Stimulated activated CD8-positive, alpha-beta memory T cell treated with anti-CD3 and anti-CD28 coated beads, Interleukin-12 subunit alpha, Interleukin-12 subunit beta, amount 100 ng/mL, for 24 hours (primary cell): ENCODE measurements around the gene RAB34.
"Not testable (repeated sequence)": the region's sequence is repeated elsewhere in the genome, so short reads cannot be mapped to it uniquely, and the experiment has no call there.

Experiments
- DNase-seq: peaks from one replicate; pipeline ENCODE4 v3.0.0-alpha.2; 2020; ENCODE audit errors: extremely low read depth

The RAB34 gene

DNA sequence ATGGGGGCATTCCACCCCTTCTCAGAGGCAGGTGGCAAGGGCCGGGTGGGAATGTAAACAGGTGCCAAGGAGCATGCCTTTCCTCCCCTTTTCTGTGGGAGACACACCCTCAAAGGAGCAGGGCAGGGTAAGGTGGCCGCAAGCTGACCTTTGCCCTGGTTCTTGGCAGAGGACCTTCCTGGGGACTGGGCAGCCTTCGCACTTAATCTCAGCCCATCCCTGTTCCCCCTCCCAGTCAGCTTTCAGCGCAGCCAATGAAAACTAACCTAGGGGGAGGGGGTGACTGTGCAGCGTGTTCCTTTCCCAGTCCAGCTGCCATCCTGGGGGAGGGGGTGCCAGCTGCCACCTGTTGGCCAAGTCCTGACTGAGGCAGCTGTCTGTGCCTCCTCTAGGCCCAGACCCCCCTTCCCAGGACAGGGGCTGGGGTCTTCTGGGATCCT is 29.0 kb upstream of the RAB34 start:
- DNase-seq: no peak

DNA sequence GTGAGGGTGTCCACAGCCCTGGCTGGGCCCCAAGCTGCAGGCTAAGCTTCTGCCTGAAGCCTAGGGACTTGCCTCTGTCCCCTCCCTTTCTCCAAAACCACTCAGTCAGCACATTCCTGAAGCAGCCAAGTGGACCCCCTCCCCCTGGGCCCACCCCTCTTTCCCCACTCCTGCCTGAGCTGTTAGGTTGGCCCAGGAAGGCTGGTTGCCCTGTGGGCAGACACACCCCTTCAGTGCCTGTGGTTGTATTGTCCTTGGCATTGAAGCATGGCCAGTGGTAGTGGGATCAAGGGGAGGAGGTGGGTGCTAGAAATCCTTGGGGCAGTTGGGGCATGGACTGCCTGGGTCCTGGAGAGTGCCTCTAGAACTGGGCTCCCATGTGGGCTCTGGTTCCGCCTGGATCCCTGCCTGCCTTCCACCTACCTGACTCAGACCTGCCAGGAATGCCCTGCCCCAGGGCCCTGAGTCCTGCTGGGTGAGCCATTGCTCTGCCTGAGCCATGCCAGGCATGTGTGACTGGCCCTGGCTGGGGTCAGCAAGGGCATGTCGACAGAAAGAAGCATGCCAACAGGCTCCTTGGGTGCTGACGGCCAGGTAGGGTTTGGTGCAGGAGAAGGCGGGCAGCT is 28.2 kb upstream of the RAB34 start:
- no peak for DNase-seq

DNA sequence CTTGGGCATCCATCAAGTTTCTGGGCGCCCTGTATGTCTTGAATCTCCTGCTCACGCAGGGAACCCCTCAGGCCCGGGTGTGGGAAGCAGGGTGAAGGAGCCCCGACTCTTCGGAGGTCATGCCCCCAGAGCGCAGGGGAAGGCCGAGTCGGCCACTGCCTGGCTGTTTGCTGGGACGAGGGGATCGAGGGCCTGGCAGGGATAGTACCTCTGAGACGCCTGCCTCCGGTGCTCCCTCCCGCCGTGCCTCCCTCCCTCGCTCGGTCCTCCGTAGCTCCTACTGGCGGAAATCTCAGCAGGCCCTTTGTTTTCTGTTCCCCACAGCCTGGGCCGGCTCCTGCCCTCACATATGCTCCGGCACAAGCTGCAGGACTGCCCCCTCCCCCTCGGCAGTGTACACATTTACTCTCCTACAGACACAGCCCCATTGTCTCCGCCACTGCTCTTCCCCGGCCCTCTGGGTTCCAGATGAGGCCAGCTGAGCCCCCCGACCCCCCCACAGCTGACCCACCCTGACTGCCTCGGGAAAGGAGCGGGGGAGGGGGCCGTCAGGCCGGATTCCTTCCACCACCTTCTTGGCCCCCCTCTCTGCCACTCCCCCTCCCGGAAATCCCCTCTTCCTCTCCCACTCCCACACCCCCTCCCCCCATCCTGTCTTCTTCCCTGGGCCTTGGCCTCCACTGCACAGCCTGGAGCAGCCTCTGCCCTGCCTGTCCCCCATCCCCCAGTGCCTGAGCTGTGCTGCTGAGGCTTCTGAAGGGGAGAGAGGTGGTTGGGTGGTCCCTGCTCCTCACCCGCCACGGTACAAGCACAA is 27.5 kb upstream of the RAB34 start:
- DNase-seq: no peak

DNA sequence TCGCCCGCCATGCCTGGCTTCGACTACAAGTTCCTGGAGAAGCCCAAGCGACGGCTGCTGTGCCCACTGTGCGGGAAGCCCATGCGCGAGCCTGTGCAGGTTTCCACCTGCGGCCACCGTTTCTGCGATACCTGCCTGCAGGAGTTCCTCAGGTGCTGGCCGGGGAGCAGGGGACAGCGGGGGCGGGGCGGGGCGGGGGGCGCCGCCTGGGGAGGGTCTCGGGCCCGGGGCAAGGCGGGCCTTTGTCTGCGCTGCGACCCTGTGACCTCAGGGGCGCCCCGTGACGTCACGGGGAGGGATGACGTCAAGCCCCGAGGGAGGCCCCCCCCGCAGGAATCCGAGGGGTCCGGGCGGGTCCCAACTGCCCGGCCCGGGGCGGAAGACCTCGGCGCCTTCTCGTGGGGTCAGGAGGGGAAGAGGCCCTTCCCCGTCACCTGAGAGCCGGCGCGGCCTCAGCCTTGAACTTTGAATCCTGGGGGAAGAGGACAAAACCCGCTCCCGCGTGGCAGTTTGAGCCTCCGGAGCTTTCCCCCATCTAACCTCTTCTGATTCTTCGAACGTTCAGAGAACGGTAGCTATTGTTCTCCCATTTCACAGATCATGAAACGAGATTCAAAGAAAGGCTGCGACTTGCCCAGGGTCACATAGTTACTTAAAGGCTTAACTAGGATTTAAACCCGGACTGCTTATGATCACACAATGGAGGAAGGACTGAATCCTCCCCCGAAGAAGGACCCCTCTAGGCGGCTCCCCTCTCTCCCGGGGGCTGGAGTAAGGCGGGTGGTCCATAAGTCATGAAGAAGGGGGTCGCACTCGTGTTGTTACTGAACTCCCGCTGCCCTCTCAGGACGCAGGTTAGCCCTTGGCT is 26.7 kb upstream of the RAB34 start:
- no peak for DNase-seq

DNA sequence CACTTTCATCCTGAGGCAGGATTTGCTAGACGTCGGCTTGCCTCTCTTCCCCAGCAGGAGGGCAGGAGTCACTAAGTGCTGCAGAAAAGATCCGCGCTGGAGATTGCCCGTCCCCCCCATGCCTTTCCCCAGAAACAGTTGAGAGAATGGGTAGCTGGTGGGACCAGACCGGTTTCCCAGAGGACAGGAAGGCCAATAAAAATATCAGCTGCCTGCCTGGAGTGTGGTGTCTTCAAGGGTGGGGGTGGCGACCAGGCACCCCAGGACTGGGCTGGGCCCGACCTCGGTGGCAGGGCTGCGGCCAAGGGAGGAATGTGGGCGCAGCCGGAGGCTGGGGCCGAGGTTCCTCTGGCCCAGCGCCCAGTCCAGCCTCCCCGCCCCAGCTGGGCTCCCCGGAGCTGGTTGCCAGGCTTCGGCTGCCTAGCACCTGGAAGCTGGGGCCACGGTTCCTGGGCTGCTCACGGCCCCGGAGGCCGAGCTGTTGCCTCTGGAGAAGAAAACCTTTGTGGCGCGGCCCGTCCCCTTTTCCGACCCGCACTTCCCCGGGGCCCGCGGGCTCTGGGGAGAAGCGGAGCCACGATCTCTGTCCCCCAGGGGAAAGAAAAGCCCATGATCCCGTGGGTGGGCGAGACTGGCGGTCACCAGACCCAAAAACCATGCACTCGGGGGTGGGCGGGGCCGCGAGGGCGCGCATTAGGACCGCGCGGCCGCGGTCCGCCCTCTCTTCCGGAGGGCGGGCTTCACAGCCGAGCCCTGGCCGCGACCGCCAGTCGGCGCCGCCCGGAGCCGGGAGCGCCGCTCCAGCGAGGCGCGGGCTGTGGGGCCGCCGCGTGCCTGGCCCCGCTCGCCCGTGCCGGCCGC is 25.8 kb upstream of the RAB34 start, which contains the start of gene TRAF4:
TRAF4 (plus strand) TSS at position 769 of the 861 bp plus-strand sequence. CDS start 102 bp downstream, outside the sequence.
- no peak for DNase-seq

DNA sequence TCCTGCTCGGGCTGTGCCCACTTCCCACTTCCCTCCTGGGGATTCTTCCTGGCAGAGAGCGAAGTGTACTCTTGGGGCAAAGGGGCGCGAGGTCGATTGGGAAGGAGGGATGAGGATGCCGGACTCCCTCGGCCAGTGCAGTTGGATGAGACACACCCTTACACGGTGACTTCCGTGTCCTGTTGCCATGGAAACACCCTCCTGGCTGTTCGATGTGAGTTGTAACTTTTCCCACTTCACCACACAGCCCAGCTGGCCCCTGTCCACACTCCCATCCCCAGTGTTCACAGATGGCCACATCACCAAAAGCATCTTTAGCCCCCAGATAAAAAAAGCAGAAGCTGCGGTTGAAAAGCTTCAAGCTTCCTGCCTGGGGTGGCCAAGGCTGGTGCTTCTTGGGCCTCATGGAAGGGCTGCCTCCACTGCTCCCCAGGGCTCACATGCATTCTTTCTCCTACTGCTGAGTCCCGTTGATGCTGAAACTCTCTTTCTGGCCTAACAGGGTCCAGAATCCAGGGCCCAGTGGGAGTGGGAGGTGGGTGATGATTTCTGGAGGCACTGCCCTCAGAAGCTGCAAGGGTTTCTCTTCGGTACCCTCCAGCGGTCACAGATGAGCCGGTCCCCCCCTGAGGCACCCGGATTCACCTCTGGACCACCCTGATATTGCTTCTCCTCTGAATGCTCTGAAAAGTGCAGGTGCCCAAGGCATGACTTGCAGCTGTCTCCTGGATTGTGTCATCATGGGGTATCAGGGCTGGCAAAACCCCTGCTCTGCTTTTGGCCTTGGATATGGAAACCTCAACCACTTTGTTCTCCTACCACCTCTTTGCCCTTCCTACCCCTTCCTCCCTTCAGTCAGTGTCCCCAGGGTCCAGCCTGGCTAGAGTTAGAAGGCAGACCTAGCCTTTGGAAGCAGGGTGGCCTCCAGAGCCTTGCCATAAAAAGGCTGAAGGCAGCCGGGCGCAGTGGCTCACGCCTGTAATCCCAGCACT is 24.0 kb upstream of the RAB34 start:
- no peak for DNase-seq

DNA sequence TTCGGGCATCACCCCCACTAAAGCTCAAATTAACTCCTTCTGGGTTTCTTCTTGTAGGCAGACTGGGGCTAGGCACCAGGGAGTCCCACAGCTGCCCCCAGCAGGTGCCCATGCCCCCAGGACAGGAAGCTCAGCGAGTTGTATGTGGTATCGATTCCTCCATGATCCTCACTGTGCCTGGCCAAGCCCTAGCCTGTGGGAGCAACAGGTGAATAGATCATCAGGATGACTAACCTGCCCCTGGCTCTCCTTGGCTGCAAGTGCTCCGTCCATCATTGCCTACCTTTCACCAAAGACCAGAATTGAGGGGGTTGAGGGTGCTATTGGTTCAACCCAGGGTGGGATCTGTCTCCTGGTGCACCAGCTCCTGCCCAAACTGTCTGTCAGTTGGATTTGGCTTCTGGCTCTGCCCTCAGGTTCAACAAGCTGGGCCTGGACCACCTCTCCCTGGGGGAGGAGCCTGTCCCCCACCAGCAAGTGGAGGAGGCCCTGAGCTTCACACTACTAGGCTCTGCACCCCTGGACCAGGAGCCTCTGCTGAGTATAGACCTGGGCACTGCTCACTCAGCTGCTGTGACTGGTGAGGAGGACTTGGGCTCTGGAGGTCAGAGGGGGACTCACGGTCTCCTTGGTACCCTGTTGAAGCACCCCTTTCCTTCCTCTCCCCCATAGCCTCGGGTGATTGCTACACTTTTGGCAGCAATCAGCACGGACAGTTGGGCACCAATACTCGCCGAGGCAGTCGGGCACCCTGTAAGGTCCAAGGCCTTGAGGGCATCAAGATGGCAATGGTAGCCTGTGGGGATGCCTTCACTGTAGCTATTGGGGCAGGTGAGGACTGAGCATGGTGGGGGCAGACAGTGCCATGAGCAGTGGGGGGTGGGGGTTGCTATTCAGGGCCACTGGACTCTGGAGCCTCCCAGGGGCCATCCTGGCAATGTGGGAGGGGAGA is 23.0 kb upstream of the RAB34 start:
- no peak for DNase-seq

DNA sequence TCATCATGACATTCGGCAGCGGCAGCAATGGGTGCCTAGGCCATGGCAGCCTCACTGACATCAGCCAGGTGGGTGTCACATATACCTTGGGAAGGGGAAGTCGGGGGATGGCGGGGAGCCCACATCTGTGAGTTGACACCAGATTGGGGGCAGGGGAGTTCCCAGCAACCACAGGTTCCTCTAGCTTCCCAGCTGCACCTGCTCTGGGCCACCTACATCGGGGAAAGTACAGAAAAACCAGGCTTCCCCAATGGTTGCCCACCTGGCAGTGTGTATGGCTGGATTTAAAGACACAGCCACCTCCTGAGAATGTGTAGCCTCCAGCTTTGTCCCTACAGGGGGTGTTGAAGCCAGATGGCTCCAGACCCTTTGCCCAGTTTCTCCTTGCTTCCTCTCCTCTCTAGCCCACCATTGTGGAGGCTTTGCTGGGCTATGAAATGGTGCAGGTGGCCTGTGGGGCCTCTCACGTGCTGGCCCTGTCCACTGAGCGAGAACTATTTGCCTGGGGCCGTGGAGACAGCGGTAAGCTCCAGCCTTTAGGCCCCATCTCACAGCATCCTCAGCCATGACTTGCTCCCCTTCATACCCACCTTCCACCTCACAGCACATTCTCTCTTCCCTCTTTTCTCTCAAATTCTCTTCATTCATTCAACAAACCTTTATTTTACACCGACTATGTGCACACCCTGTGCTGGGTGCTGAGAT is 21.2 kb upstream of the RAB34 start:
- DNase-seq: no peak

DNA sequence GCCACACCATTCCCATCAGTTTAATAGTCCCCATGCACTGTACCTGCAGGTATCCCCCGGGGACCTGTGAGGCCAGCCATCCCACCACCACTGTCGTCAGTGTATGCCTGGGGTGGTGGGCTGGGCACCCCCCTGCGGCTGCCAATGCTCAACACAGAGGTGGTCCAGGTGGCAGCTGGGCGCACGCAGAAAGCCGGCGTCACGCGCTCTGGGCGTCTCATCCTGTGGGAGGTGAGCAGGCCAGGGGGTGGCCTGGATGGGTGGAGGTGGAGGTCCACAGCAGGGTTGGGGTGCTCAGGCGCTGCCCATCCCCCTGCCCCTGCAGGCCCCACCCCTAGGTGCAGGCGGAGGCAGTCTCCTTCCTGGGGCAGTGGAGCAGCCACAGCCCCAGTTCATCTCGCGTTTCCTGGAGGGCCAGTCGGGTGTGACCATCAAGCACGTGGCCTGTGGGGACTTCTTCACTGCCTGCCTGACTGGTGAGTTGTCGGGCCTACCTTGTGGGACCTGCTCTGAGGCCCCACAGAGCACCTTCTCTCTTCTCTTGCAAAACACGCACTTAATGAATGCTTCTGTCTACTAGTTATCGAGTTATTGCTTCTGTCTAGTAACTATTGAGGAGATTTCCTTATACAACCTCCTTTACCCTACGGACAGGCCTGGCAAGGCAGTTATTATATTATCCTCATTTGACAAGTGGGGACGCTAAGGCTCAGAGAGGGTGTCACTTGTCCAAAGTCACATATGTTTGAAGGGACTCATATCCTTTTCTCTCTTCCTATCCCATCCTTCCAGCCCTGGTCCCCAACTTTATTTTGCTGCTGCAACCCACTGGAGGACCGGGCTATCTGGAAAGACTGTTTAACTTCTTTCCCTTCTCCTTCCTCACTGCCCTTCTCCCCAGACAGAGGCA is 20.4 kb upstream of the RAB34 start:
- DNase-seq: no peak

DNA sequence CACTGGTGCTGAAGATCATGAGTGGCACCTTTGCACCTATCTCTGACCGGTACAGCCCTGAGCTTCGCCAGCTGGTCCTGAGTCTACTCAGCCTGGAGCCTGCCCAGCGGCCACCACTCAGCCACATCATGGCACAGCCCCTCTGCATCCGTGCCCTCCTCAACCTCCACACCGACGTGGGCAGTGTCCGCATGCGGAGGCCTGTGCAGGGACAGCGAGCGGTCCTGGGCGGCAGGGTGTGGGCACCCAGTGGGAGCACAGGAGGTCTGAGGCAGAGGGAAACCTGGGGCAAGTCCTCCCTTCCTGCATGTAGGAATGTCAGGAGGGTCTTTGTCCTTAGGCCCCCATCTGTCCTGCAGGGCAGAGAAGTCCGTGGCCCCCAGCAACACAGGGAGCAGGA is 19.6 kb upstream of the RAB34 start:
- no peak for DNase-seq

DNA sequence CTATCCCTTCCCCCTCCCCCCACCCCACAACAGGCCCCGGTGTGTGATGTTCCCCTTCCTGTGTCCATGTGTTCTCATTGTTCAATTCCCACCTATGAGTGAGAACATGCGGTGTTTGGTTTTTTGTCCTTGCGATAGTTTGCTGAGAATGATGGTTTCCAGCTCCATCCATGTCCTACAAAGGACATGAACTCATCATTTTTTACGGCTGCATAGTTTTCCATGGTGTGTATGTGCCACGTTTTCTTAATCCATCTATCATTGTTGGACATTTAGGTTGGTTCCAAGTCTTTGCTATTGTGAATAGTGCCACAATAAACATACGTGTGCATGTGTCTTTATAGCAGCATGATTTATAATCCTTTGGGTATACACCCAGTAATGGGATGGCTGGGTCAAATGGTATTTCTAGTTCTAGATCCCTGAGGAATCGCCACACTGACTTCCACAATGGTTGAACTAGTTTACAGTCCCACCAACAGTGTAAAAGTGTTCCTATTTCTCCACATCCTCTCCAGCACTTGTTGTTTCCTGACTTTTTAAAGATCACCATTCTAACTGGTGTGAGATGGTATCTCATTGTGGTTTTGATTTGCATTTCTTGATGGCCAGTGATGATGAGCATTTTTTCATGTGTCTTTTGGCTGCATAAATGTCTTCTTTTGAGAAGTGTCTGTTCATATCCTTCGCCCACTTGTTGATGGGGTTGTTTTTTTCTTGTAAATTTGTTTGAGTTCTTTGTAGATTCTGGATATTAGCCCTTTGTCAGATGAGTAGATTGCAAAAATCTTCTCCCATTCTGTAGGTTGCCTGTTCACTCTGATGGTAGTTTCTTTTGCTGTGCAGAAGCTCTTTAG is 18.5 kb upstream of the RAB34 start:
- DNase-seq: not testable (repeated sequence)

DNA sequence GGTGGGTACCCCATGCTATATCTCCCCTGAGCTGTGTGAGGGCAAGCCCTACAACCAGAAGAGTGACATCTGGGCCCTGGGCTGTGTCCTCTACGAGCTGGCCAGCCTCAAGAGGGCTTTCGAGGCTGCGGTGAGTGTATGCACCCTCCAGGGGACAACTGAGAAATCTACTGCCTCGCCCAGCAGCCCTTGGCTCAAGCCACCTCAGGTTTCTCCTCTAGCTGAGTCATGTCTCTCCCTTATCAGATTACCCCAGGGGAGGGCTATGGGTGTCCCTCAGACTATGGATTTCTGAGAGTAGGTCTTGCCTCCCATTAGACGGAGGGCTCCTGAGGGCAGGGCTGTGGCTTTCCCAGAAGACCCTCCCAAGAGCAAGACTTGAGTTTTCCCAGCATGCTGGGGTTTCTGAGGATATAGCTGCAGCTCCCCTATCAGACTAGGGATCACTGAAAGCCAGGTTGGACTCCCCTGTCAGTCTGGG is 17.6 kb upstream of the RAB34 start:
- no peak for DNase-seq

DNA sequence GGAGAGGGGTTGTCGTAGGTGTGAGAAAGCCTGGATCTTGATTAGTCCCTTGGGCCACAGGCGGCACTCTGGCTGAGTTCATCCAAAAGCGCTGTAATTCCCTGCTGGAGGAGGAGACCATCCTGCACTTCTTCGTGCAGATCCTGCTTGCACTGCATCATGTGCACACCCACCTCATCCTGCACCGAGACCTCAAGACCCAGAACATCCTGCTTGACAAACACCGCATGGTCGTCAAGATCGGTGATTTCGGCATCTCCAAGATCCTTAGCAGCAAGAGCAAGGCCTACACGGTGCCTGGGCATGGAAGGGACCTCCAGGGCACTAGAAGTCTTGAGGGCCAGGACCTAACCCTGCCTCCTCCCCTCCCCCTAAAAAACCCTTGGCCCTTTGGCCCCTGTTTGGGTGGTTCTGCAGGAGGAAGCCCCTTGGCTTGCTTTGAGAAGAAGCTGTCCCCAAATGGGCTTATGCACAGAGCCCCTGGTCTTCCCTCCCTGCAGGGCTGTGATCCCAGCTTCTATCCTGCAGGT is 17.1 kb upstream of the RAB34 start:
- DNase-seq: no peak

DNA sequence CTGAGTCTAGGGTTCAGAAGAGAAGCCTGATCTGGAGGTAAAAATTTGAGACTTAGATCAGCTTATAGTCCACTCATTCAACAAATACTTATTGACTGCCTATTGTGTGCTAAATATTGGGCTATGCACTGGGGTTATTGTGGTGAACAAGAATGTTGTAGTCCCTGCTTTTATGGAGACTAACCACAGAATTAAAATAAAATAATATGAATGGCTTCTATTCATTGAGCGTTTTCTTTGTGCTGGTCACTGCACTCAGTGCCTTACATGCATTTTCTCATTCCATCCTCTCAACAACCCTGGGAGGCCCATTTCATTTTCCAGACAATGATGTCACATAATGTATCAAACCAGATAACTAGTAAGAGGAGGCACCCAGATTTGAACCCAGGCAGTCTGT is 15.7 kb upstream of the RAB34 start:
- DNase-seq: no peak

DNA sequence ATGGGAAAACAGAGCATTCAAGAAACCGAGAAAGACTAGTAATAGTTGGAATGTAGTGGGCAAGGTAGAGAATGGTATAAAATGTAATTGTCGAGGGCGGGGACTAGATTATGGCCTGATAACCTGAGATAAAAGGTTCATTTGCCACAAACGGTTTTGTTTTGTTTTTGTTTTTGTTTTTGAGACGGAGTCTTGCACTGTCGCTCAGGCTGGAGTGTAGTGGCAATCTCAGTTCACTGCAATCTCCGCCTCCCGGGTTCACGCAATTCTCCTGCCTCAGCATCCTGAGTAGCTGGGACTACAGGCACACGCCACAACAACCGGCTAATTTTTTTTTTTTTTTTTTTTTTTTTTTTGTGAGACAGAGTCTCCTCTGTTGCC is 12.3 kb upstream of the RAB34 start:
- DNase-seq: no peak
